NT2/D1 (cell line): Measurements from ENCODE around the gene NISCH.

Experiments
- DNase-seq: peaks from one replicate; pipeline ENCODE4 v3.0.0-alpha.2; 2011; ENCODE audit warnings: low read depth, low spot score
- H3K27me3 ChIP-seq: 2 replicates; pipeline ENCODE4 v1.6.0; 2011; ENCODE audit warnings: mild to moderate bottlenecking; ENCODE audit not compliant: insufficient read length, insufficient read depth
- H3K36me3 ChIP-seq: 2 replicates; pipeline ENCODE4 v1.6.1; 2011; ENCODE audit warnings: mild to moderate bottlenecking, low read length, mixed read lengths; ENCODE audit not compliant: insufficient read depth, insufficient read length
- H3K4me1 ChIP-seq: 2 replicates; pipeline ENCODE4 v1.5.1; 2011; ENCODE audit not compliant: insufficient read depth, insufficient read length
- H3K4me3 ChIP-seq: 2 replicates; pipeline ENCODE4 v1.5.1; 2011; ENCODE audit warnings: low read depth; ENCODE audit not compliant: insufficient read length
- H3K9ac ChIP-seq: 2 replicates; pipeline ENCODE4 v1.6.0; 2011; ENCODE audit warnings: low read depth; ENCODE audit not compliant: insufficient read length
- H3K9me3 ChIP-seq: 2 replicates; pipeline ENCODE4 v1.5.1; 2011; ENCODE audit warnings: mild to moderate bottlenecking, low read length; ENCODE audit not compliant: insufficient read depth
- SUZ12 ChIP-seq: IDR thresholded peaks from 2 replicates; pipeline ENCODE4 v1.6.1; 2011; ENCODE audit not compliant: insufficient read length, insufficient read depth; ENCODE audit errors: extremely low read depth
- YY1 ChIP-seq: IDR thresholded peaks from 2 replicates; pipeline ENCODE4 v1.6.1; 2011; ENCODE audit not compliant: insufficient read length, insufficient read depth
- ZNF274 ChIP-seq: IDR thresholded peaks from 2 replicates; pipeline ENCODE4 v1.6.1; 2011; ENCODE audit warnings: mild to moderate bottlenecking, low read depth, low read length

The NISCH gene

DNA sequence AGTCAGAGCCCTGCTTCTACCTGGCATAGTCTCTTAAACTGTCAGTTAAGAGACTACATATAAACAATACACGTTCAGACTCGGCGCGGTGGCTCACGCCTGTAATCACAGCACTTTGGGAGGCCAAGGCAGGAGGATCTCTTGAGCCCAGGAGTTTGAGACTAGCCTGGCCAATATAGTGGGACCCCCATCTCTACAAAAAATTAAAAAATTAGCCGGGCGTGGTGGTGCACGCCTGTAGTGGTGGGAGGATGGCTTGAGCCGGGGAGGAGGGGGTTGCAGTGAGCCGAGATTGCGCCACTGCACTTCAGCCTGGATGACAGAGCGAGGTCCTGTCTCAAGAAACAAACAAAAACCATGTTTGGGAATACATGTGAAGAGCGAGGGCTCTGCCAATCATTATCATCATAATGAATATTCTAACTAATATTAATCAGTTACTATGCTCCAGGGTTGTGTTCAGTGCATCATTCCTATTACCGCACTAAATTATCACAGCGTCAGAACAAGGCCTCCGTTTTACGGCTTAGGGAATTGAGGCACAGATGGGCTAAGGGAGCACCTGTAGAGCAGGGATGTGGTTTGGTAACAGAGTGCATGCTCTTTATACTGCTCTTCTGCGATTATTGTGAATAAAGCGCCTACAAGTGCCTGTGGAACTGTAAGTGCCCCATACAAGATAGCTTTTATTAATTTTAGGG, 80.2 kb downstream of the NISCH start:
- Histone ChIP-seq H3K27me3 (no peaks in the 10 kb centered on the region), H3K9ac (no peak overlapping the region), H3K36me3 (peaks cover 45% of the 10 kb centered on the region), H3K4me1 (peaks cover 17% of the 10 kb centered on the region), H3K4me3 (no peak overlapping the region), H3K9me3 (no peaks in the 10 kb centered on the region)
- no peak for TF ChIP-seq ZNF274
- DNase-seq: no peak

- TF ChIP-seq SUZ12 (no peak), YY1 (peak; percentile 42), ZNF274 (no peak)
- H3K27me3 ChIP-seq: no peaks in the 10 kb centered on the region
- H3K9ac ChIP-seq: no peak overlapping the region
- no peak overlapping the region for H3K4me3 ChIP-seq
- H3K9me3 ChIP-seq: no peaks in the 10 kb centered on the region
- peaks cover 43% of the 10 kb centered on the region for H3K36me3 ChIP-seq
- no peak for DNase-seq
- peaks cover 17% of the 10 kb centered on the region for H3K4me1 ChIP-seq
Observed at GRCh38 chr3:52536112-52536368, 80.6 kb downstream of the NISCH start.

- peak; percentile 98 for DNase-seq
- Histone ChIP-seq H3K36me3 (peaks cover 43% of the 10 kb centered on the region), H3K4me3 (peak within 1 kb of the TSS; percentile 97), H3K27me3 (no peaks in the 10 kb centered on the region), H3K9ac (peak within 1 kb of the TSS; percentile 99), H3K9me3 (no peaks in the 10 kb centered on the region), H3K4me1 (peaks cover 16% of the 10 kb centered on the region)
- no peak for TF ChIP-seq ZNF274
- TF ChIP-seq YY1: no peak
- TF ChIP-seq SUZ12: no peak
Observed at GRCh38 chr3:52536369-52537164, 81.2 kb downstream of the NISCH start, which contains the start of gene UQCC5. TSS of gene UQCC5 (plus strand) at chr3:52536605. CDS start at chr3:52536756, 151 bp downstream.

GRCh38 chr3:52537165-52537620, 81.8 kb downstream of the NISCH start:
- peaks cover 10% of the 10 kb centered on the region for H3K4me1 ChIP-seq
- H3K9me3 ChIP-seq: no peaks in the 10 kb centered on the region
- no peak for DNase-seq
- TF ChIP-seq YY1 (no peak), ZNF274 (no peak), SUZ12 (no peak)
- peak overlapping the region; percentile 99 for H3K9ac ChIP-seq
- H3K36me3 ChIP-seq: peaks cover 42% of the 10 kb centered on the region
- H3K27me3 ChIP-seq: no peaks in the 10 kb centered on the region
- peak overlapping the region; percentile 97 for H3K4me3 ChIP-seq

GRCh38 chr3:52537726-52538421, 82.5 kb downstream of the NISCH start:
- Histone ChIP-seq H3K27me3 (no peaks in the 10 kb centered on the region), H3K4me3 (peak overlapping the region; percentile 97), H3K36me3 (peaks cover 38% of the 10 kb centered on the region), H3K9me3 (no peaks in the 10 kb centered on the region), H3K4me1 (peaks cover 5% of the 10 kb centered on the region), H3K9ac (peak overlapping the region; percentile 99)
- no peak for DNase-seq
- TF ChIP-seq YY1: no peak
- no peak for TF ChIP-seq SUZ12
- TF ChIP-seq ZNF274: no peak

- Histone ChIP-seq H3K27me3 (no peaks in the 10 kb centered on the region), H3K4me3 (no peak overlapping the region), H3K9ac (no peak overlapping the region), H3K4me1 (peaks cover 5% of the 10 kb centered on the region), H3K9me3 (no peaks in the 10 kb centered on the region), H3K36me3 (peaks cover 43% of the 10 kb centered on the region)
- TF ChIP-seq ZNF274 (no peak), SUZ12 (no peak), YY1 (no peak)
- no peak for DNase-seq
Observed at GRCh38 chr3:52539010-52539653, 83.7 kb downstream of the NISCH start.

GRCh38 chr3:52541050-52541449, 85.6 kb downstream of the NISCH start:
- no peaks in the 10 kb centered on the region for H3K9me3 ChIP-seq
- H3K9ac ChIP-seq: no peak overlapping the region
- no peak for TF ChIP-seq SUZ12
- TF ChIP-seq YY1: no peak
- no peak for TF ChIP-seq ZNF274
- H3K36me3 ChIP-seq: peaks cover 58% of the 10 kb centered on the region
- DNase-seq: no peak
- no peaks in the 10 kb centered on the region for H3K4me1 ChIP-seq
- H3K4me3 ChIP-seq: no peak overlapping the region
- H3K27me3 ChIP-seq: no peaks in the 10 kb centered on the region
